ENCODE measurements around the gene UNC45A.
"Not testable (repeated sequence)": the region's sequence is repeated elsewhere in the genome, so short reads cannot be mapped to it uniquely, and the experiment has no call there.

Gene UNC45A

GRCh38 chr15:90903733-90904536 lies 31.1 kb upstream of the UNC45A start:
- no peak for DNase-seq (ENCODE audit: low read depth in 2 of 2)

- DNase-seq (ENCODE audit: low read depth in 2 of 2), result no peak
Observed at GRCh38 chr15:90904746-90905145, 30.3 kb upstream of the UNC45A start.

GRCh38 chr15:90905306-90906180 lies 29.5 kb upstream of the UNC45A start:
- DNase-seq (ENCODE audit: low read depth in 2 of 2), result no peak

GRCh38 chr15:90906181-90906849 lies 28.8 kb upstream of the UNC45A start:
- DNase-seq (ENCODE audit: low read depth in 2 of 2), result no peak

- no peak for DNase-seq (ENCODE audit: low read depth in 2 of 2)
Observed at GRCh38 chr15:90907051-90907660, 27.9 kb upstream of the UNC45A start.

- DNase-seq (ENCODE audit: low read depth in 2 of 2), result no peak
Observed at GRCh38 chr15:90907838-90908507, 27.1 kb upstream of the UNC45A start.

- not testable (repeated sequence) for DNase-seq (ENCODE audit: low read depth in 2 of 2)
Observed at GRCh38 chr15:90909449-90909848, 25.6 kb upstream of the UNC45A start.

- DNase-seq (ENCODE audit: low read depth in 2 of 2), result no peak
Observed at GRCh38 chr15:90909976-90910375, 25.1 kb upstream of the UNC45A start.

GRCh38 chr15:90910441-90911301 lies 24.4 kb upstream of the UNC45A start:
- no peak for DNase-seq (ENCODE audit: low read depth in 2 of 2)

- no peak for DNase-seq (ENCODE audit: low read depth in 2 of 2)
Observed at GRCh38 chr15:90911302-90911623, 23.8 kb upstream of the UNC45A start.

- DNase-seq (ENCODE audit: low read depth in 2 of 2), result no peak
Observed at GRCh38 chr15:90911906-90912769, 22.9 kb upstream of the UNC45A start.

GRCh38 chr15:90912770-90913075 lies 22.4 kb upstream of the UNC45A start:
- DNase-seq (ENCODE audit: low read depth in 2 of 2), result no peak

GRCh38 chr15:90913398-90913944 lies 21.6 kb upstream of the UNC45A start:
- DNase-seq (ENCODE audit: low read depth in 2 of 2), result no peak

- no peak for DNase-seq (ENCODE audit: low read depth in 2 of 2)
Observed at GRCh38 chr15:90914305-90915080, 20.6 kb upstream of the UNC45A start.

- no peak for DNase-seq (ENCODE audit: low read depth in 2 of 2)
Observed at GRCh38 chr15:90915216-90915807, 19.8 kb upstream of the UNC45A start.

GRCh38 chr15:90915808-90916440 lies 19.2 kb upstream of the UNC45A start:
- DNase-seq (ENCODE audit: low read depth in 2 of 2), result no peak

GRCh38 chr15:90916461-90916860 lies 18.6 kb upstream of the UNC45A start:
- DNase-seq (ENCODE audit: low read depth in 2 of 2), result no peak

GRCh38 chr15:90917569-90917968 lies 17.5 kb upstream of the UNC45A start:
- no peak for DNase-seq (ENCODE audit: low read depth in 2 of 2)

Data from stimulated activated CD4-positive, alpha-beta T cell treated with anti-CD3 and anti-CD28 coated beads, Interleukin-4, amount 100 ng/mL, for 48 hours (primary cell).